GM12891 (cell line): ENCODE data around the gene PBRM1.

ENCODE experiments used
- POLR2A ChIP-seq: IDR thresholded peaks from 2 replicates; pipeline ENCODE4 v1.6.1; 2011; ENCODE audit warnings: low read depth, low read length, control low read depth
- POLR2AphosphoS5 ChIP-seq: IDR thresholded peaks from 2 replicates; pipeline ENCODE4 v1.6.1; 2011; ENCODE audit warnings: low read depth, low read length, control low read depth
- TAF1 ChIP-seq: IDR thresholded peaks from 2 replicates; pipeline ENCODE4 v1.6.1; 2011; ENCODE audit warnings: low read depth, low read length, control low read depth

- no peak for TF ChIP-seq POLR2AphosphoS5
- no peak for TF ChIP-seq POLR2A
- TF ChIP-seq TAF1, result no peak
Measured at GRCh38 chr3:52517796-52518722, 167.7 kb downstream of the PBRM1 start.
